GM23248 (cell line): ENCODE results near the gene ALDH1L2.

Experiments used
- EZH2 ChIP-seq: fragments of 200-600 bp; sonication (generic); IDR thresholded peaks from 2 replicates; pipeline ENCODE4 v1.6.1; 2018; ENCODE audit warnings: antibody characterized with exemption, mild to moderate bottlenecking; ENCODE audit not compliant: insufficient read depth, poor library complexity, severe bottlenecking
- EZH2phosphoT487 ChIP-seq: fragments of 200-600 bp; sonication (generic); IDR thresholded peaks from 2 replicates; pipeline ENCODE4 v1.6.1; 2018; ENCODE audit warnings: antibody characterized with exemption, moderate library complexity, mild to moderate bottlenecking, low read depth; ENCODE audit not compliant: insufficient read depth

DNA sequence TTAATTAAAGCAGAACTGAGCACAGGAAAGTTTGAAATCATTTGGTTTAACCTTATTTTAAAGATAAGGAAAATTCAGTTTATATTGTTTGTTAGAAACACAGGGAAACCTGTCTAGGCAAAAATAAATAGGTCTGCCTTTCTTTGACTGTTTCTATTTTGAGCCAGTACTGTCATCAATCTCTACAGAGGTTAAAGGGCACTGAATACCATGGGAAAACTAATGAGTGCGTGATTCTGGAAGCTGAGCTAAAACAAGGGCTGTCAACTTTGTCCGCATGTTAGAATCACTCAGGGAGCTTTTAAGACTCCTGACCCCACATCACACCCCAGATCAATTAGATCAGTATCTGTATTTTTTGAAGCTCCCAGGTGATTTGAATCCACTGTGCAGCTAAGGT lies 59.3 kb downstream of the ALDH1L2 start:
- TF ChIP-seq EZH2 (no peak), EZH2phosphoT487 (no peak)
